Astrocyte (in vitro differentiated cells and primary cell): ENCODE results near the gene NCOA3. TPM values are rescaled to one million over a fixed set of nuclear protein-coding genes. Genes with fewer than 3 reads are reported as not detected.

Source experiments
- DNase-seq: peaks from one replicate; pipeline ENCODE4 v3.0.0-alpha.2; 2010; ENCODE audit warnings: low read depth
- FAIRE-seq: peaks from 2 replicates; lab custom pipeline; 2011; peaks lifted over from hg19 to GRCh38; lab: Jason Lieb, UNC
- H2AFZ ChIP-seq: 2 replicates; pipeline ENCODE4 v1.6.0; 2012; ENCODE audit warnings: low read depth, low read length, inconsistent platforms
- H3K27ac ChIP-seq: 2 replicates; pipeline ENCODE4 v1.5.1; 2011; ENCODE audit warnings: low read depth, low read length, inconsistent platforms
- H3K27me3 ChIP-seq: 2 replicates; pipeline ENCODE4 v1.6.0; 2011; ENCODE audit warnings: low read length, inconsistent platforms; ENCODE audit not compliant: insufficient read depth
- H3K36me3 ChIP-seq: 2 replicates; pipeline ENCODE4 v1.5.1; 2011; ENCODE audit warnings: low read length, inconsistent platforms; ENCODE audit not compliant: insufficient read depth
- H3K4me1 ChIP-seq: 2 replicates; pipeline ENCODE4 v1.5.1; 2011; ENCODE audit warnings: low read length, inconsistent platforms; ENCODE audit not compliant: insufficient read depth
- H3K4me2 ChIP-seq: 2 replicates; pipeline ENCODE4 v1.6.0; 2012; ENCODE audit warnings: low read length, inconsistent platforms
- H3K4me3 ChIP-seq: 2 replicates; pipeline ENCODE4 v1.5.1; 2011; ENCODE audit warnings: low read depth, mild to moderate bottlenecking, low read length, inconsistent platforms; ENCODE audit not compliant: insufficient read depth
- H3K79me2 ChIP-seq: 2 replicates; pipeline ENCODE4 v1.6.0; 2012; ENCODE audit warnings: mild to moderate bottlenecking, low read length, inconsistent platforms; ENCODE audit not compliant: insufficient read depth
- H3K9ac ChIP-seq: 2 replicates; pipeline ENCODE4 v1.6.0; 2012; ENCODE audit warnings: mild to moderate bottlenecking, low read length, inconsistent platforms
- H3K9me3 ChIP-seq: 2 replicates; pipeline ENCODE4 v1.5.1; 2012; ENCODE audit warnings: low read depth, mild to moderate bottlenecking, low read length, inconsistent platforms; ENCODE audit not compliant: insufficient read depth
- H4K20me1 ChIP-seq: 2 replicates; pipeline ENCODE4 v1.6.0; 2012; ENCODE audit warnings: low read length, inconsistent platforms; ENCODE audit not compliant: insufficient read depth
- H3K27ac Mint-ChIP-seq: one replicate; pipeline ENCODE4 v1.8.0; 2021; ENCODE audit warnings: mild to moderate bottlenecking, mixed read lengths; ENCODE audit not compliant: unreplicated experiment
- H3K27me3 Mint-ChIP-seq: one replicate; pipeline ENCODE4 v1.8.0; 2021; ENCODE audit warnings: low read depth, mixed read lengths; ENCODE audit not compliant: unreplicated experiment
- H3K36me3 Mint-ChIP-seq: one replicate; pipeline ENCODE4 v1.8.0; 2021; ENCODE audit warnings: low read depth, mixed read lengths; ENCODE audit not compliant: unreplicated experiment
- H3K4me1 Mint-ChIP-seq: one replicate; pipeline ENCODE4 v1.8.0; 2021; ENCODE audit warnings: low read depth, mixed read lengths; ENCODE audit not compliant: unreplicated experiment
- H3K4me3 Mint-ChIP-seq: one replicate; pipeline ENCODE4 v1.8.0; 2021; ENCODE audit warnings: mild to moderate bottlenecking, moderate library complexity, mixed read lengths; ENCODE audit not compliant: unreplicated experiment
- H3K9me3 Mint-ChIP-seq: one replicate; pipeline ENCODE4 v1.8.0; 2021; ENCODE audit warnings: mild to moderate bottlenecking, mixed read lengths; ENCODE audit not compliant: unreplicated experiment
- EZH2 ChIP-seq: IDR thresholded peaks from 2 replicates; pipeline ENCODE4 v1.6.1; 2012; ENCODE audit warnings: mild to moderate bottlenecking, low read length, inconsistent platforms; ENCODE audit not compliant: insufficient read depth
- total RNA-seq: library from RNA; stranded (reverse); gene quantifications from 2 replicates; pipeline ENCODE4 v1.2.1, GENCODE V29; 2021
- TF ChIP-seq, protein P1 (sequence below): IDR thresholded peaks from 2 replicates; pipeline ENCODE4 v1.5.1; 2011; ENCODE audit warnings: low read depth, mild to moderate bottlenecking, inconsistent platforms, low read length, moderate library complexity; ENCODE audit not compliant: insufficient read depth

Gene NCOA3
- total RNA-seq, 1 donor from 2014 or later, result 30.5 TPM

DNA sequence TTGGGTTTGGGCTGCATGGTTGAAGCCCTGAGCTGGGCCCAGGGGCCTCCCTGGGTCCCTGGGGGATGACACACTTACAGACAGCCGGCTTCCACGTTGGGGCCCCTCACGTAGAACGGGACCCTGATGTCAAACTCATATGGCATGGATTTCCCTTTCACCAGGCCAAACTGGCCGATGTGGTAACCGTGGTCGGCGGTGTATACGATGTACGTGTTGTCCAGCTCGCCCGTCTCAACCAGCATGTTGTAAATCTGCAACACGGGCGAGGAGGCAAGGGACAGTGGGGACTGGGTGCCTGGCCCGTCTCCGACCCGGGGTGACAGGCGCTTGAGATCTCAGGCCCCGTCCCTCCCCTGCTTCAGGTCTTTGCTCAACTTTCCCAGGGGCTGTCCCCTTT lies 181.2 kb downstream of the NCOA3 start:
- TF ChIP-seq, protein P1, sequence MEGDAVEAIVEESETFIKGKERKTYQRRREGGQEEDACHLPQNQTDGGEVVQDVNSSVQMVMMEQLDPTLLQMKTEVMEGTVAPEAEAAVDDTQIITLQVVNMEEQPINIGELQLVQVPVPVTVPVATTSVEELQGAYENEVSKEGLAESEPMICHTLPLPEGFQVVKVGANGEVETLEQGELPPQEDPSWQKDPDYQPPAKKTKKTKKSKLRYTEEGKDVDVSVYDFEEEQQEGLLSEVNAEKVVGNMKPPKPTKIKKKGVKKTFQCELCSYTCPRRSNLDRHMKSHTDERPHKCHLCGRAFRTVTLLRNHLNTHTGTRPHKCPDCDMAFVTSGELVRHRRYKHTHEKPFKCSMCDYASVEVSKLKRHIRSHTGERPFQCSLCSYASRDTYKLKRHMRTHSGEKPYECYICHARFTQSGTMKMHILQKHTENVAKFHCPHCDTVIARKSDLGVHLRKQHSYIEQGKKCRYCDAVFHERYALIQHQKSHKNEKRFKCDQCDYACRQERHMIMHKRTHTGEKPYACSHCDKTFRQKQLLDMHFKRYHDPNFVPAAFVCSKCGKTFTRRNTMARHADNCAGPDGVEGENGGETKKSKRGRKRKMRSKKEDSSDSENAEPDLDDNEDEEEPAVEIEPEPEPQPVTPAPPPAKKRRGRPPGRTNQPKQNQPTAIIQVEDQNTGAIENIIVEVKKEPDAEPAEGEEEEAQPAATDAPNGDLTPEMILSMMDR, result no peak
- no peak for TF ChIP-seq EZH2
- Histone ChIP-seq H3K79me2 (no peaks in the 10 kb centered on the region), H3K4me3 (no peak overlapping the region), H3K27me3 (no peaks in the 10 kb centered on the region), H3K4me1 (peaks cover 15% of the 10 kb centered on the region), H4K20me1 (no peaks in the 10 kb centered on the region), H2AFZ (no peak overlapping the region), H3K4me2 (no peak overlapping the region), H3K9me3 (no peaks in the 10 kb centered on the region), H3K27ac (no peak overlapping the region), H3K36me3 (no peaks in the 10 kb centered on the region), H3K9ac (no peak overlapping the region)
- H3K27me3 Mint-ChIP-seq, result no peaks in the 10 kb centered on the region
- no peak overlapping the region for H3K27ac Mint-ChIP-seq
- H3K4me3 Mint-ChIP-seq, result no peak overlapping the region
- DNase-seq (no peak), FAIRE-seq (no peak)
- peaks cover 2% of the 10 kb centered on the region for H3K9me3 Mint-ChIP-seq
- peaks cover 23% of the 10 kb centered on the region for H3K4me1 Mint-ChIP-seq
- H3K36me3 Mint-ChIP-seq, result peaks cover 4% of the 10 kb centered on the region

DNA sequence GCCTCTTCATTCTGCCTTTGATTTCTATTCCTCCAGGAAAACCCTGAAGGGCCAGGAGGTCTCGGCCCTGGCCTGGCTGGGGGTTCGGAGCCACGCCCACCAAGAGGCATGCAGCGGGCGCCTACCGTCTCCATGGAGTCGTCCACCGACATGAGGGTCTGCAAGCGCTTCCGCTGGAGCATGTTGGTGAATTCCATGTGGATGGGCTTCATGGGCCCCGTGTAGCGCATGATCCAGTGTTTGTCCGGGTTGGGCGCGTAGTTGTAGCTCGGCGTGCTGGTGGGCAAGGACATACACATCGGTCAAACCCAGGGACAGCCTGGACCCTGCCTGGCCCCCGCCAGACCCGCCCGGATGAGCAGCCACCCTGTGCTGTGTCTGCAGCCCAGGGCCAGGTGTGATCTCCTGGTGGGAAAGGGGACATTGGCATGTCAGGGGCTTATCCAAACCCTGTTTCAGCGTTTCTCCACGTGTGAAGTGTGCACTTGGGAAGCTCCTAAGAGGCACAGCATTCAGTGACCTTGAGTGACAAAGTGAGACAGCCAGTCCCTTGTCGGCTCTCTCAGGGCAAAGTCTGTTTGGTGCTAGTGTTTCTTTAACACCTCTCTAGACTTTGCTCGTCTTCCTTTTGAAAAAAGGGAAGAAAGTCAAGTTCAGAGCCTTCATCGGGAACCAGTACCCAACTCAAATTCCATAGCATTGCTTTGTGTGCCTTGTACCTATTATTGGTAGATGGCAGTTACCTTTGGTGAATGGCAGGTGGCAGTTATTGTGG lies 182.8 kb downstream of the NCOA3 start:
- H3K4me1 ChIP-seq, result peaks cover 25% of the 10 kb centered on the region
- FAIRE-seq, result no peak
- TF ChIP-seq, protein P1, result no peak
- TF ChIP-seq EZH2, result no peak
- no peak for DNase-seq
- no peak overlapping the region for H3K4me3 ChIP-seq
- peaks cover 2% of the 10 kb centered on the region for H3K9me3 Mint-ChIP-seq
- H4K20me1 ChIP-seq, result no peaks in the 10 kb centered on the region
- no peaks in the 10 kb centered on the region for H3K36me3 ChIP-seq
- no peaks in the 10 kb centered on the region for H3K27me3 Mint-ChIP-seq
- H3K36me3 Mint-ChIP-seq, result peaks cover 4% of the 10 kb centered on the region
- no peak overlapping the region for H2AFZ ChIP-seq
- H3K27ac Mint-ChIP-seq, result no peak overlapping the region
- H3K4me1 Mint-ChIP-seq, result peaks cover 31% of the 10 kb centered on the region
- no peak overlapping the region for H3K27ac ChIP-seq
- no peaks in the 10 kb centered on the region for H3K27me3 ChIP-seq
- no peaks in the 10 kb centered on the region for H3K9me3 ChIP-seq
- H3K9ac ChIP-seq, result no peak overlapping the region
- no peak overlapping the region for H3K4me2 ChIP-seq
- H3K4me3 Mint-ChIP-seq, result no peak overlapping the region
- H3K79me2 ChIP-seq, result no peaks in the 10 kb centered on the region

DNA sequence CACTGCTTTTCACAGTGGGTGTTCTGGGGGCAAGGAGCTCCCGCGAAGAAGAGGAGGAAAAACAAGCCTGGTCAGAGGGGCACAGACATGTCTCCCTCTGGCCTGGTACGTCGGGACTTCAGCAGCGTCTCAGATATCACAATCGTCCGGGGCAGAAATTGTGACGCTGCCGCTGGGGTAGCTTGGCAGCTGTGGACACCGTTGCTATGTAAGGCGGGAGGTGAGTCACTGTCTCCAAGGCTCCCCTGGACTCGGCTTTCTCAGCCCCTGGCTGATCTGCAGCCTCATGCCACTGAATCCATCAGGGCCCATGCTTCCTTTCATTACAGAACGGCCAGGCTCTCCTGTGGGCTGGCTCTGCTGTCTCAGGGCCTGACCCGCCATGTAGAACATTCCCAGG lies 184.9 kb downstream of the NCOA3 start:
- Histone ChIP-seq H3K27me3 (no peaks in the 10 kb centered on the region), H3K79me2 (no peaks in the 10 kb centered on the region), H3K4me1 (peaks cover 22% of the 10 kb centered on the region), H2AFZ (peak overlapping the region; percentile 68), H4K20me1 (no peaks in the 10 kb centered on the region), H3K36me3 (no peaks in the 10 kb centered on the region), H3K4me3 (no peak overlapping the region), H3K9me3 (peaks cover 16% of the 10 kb centered on the region), H3K27ac (peak overlapping the region; percentile 85), H3K4me2 (peak overlapping the region; percentile 65), H3K9ac (peak overlapping the region; percentile 78)
- peak; percentile 96 for DNase-seq
- no peak for FAIRE-seq
- H3K27ac Mint-ChIP-seq, result peak overlapping the region; percentile 97
- peaks cover 38% of the 10 kb centered on the region for H3K4me1 Mint-ChIP-seq
- H3K27me3 Mint-ChIP-seq, result no peaks in the 10 kb centered on the region
- H3K9me3 Mint-ChIP-seq, result peaks cover 2% of the 10 kb centered on the region
- TF ChIP-seq EZH2, result no peak
- TF ChIP-seq, protein P1, result no peak
- H3K4me3 Mint-ChIP-seq, result no peak overlapping the region
- H3K36me3 Mint-ChIP-seq, result peaks cover 4% of the 10 kb centered on the region
